GM03348 (cell line): ENCODE results near the gene FOXRED2.

Source experiments
- DNase-seq: peaks from one replicate; pipeline ENCODE4 v3.0.0; 2012; ENCODE audit warnings: low spot score

The FOXRED2 gene

GRCh38 chr22:36514766-36515165 is 7.9 kb upstream of the FOXRED2 start:
- DNase-seq: no peak

GRCh38 chr22:36512991-36513390 is 6.2 kb upstream of the FOXRED2 start:
- DNase-seq: no peak

- no peak for DNase-seq
Observed at GRCh38 chr22:36512333-36512732, 5.5 kb upstream of the FOXRED2 start.

- DNase-seq: peak; percentile 65
Observed at GRCh38 chr22:36510966-36511881, 4.4 kb upstream of the FOXRED2 start.

GRCh38 chr22:36510384-36510783 is 3.5 kb upstream of the FOXRED2 start:
- DNase-seq: no peak

- DNase-seq: no peak
Observed at GRCh38 chr22:36507518-36508010, 724 bp upstream of the FOXRED2 start.

- no peak for DNase-seq
Observed at GRCh38 chr22:36505998-36506635, 723 bp downstream of the FOXRED2 start.

GRCh38 chr22:36497910-36498665 is 8.8 kb downstream of the FOXRED2 start:
- DNase-seq: no peak

- no peak for DNase-seq
Observed at GRCh38 chr22:36493690-36494110, 13.1 kb downstream of the FOXRED2 start.

GRCh38 chr22:36492109-36492508 is 14.7 kb downstream of the FOXRED2 start:
- no peak for DNase-seq

GRCh38 chr22:36491155-36491554 is 15.7 kb downstream of the FOXRED2 start:
- no peak for DNase-seq

GRCh38 chr22:36486619-36487384 is 20.0 kb downstream of the FOXRED2 start:
- peak; percentile 50 for DNase-seq

- peak; percentile 98 for DNase-seq
Observed at GRCh38 chr22:36481393-36482168, 25.3 kb downstream of the FOXRED2 start, which contains the start of gene TXN2. TXN2 (minus strand) TSS chr22:36481640; CDS start chr22:36480837, 803 bp downstream.

- DNase-seq: no peak
Observed at GRCh38 chr22:36480941-36481392, 25.9 kb downstream of the FOXRED2 start.

GRCh38 chr22:36478966-36479365 is 27.9 kb downstream of the FOXRED2 start:
- no peak for DNase-seq

GRCh38 chr22:36475341-36475740 is 31.5 kb downstream of the FOXRED2 start:
- no peak for DNase-seq

GRCh38 chr22:36472689-36473088 is 34.2 kb downstream of the FOXRED2 start:
- no peak for DNase-seq

GRCh38 chr22:36471341-36471821 is 35.5 kb downstream of the FOXRED2 start:
- no peak for DNase-seq

GRCh38 chr22:36470994-36471331 is 35.9 kb downstream of the FOXRED2 start:
- no peak for DNase-seq

GRCh38 chr22:36470162-36470993 is 36.5 kb downstream of the FOXRED2 start:
- DNase-seq: peak; percentile 88
